ENCODE data around the gene CEP128.

DNA sequence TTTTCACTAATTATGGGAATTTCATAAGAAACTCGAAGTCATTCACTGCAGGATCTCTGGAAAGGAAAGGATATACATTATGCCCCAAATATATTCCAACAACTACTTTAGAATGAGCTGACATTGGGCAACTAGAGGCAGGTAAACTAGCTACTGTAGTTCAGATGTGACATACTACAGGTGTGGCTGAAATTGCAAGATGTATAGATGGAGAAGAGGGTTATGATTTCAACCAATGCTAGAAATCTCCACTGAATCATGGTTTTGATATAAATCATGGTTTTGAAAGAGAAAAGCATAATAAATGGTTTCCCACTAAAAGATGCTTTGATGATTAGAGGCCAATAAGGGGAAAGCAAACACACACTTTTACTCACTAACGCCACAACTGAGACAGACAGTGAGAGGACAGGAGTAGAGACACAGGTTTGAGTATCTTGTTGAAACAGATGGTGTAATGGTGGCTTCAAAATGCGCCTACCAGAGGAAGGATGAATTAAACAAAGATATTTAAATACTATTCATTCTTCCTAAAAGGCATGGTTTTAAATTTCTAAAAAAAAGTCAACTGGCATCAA lies 434.2 kb downstream of the CEP128 start:
- TF ChIP-seq CTCF (IDR thresholded peaks at IDR 0.05 in 4 of 5, conservative IDR thresholded peaks at IDR 0.05 in 1 of 5) (no peak), POLR2A (IDR thresholded peaks at IDR 0.05) (no peak)

All from gastrocnemius medialis (tissue), 4 donors.